Measurements from ENCODE around the gene CHPT1.

Gene CHPT1

GRCh38 chr12:101740980-101741379 is 43.5 kb downstream of the CHPT1 start:
- no peak for TF ChIP-seq CTCF (IDR thresholded peaks at IDR 0.05; ENCODE audit: insufficient read depth, low read length)
- no peak for TF ChIP-seq GABPA (IDR thresholded peaks at IDR 0.05; ENCODE audit: low read depth)
- TF ChIP-seq SPI1 (IDR thresholded peaks at IDR 0.05; ENCODE audit: borderline replicate concordance, low read depth) = no peak
- TF ChIP-seq POLR2AphosphoS5 (IDR thresholded peaks at IDR 0.05; ENCODE audit: low read depth) = no peak
- TF ChIP-seq REST (IDR thresholded peaks at IDR 0.05; ENCODE audit: insufficient replicate concordance, low read depth) = no peak
- DNase-seq (ENCODE audit: low read depth in 1 of 2, low spot score in 1 of 2) = no peak
- Histone ChIP-seq H3K27me3 (ENCODE audit: insufficient read depth, poor library complexity, severe bottlenecking) (no peaks in the 10 kb centered on the region), H3K4me3 (replicated peaks; ENCODE audit: insufficient read depth, low read length) (no peak overlapping the region), H3K27ac (replicated peaks) (no peak overlapping the region)

GRCh38 chr12:101743242-101743641 is 45.8 kb downstream of the CHPT1 start:
- DNase-seq (ENCODE audit: low read depth in 1 of 2, low spot score in 1 of 2) = no peak
- TF ChIP-seq GABPA (IDR thresholded peaks at IDR 0.05; ENCODE audit: low read depth) (no peak), POLR2AphosphoS5 (IDR thresholded peaks at IDR 0.05; ENCODE audit: low read depth) (no peak), CTCF (IDR thresholded peaks at IDR 0.05; ENCODE audit: insufficient read depth, low read length) (no peak), SPI1 (IDR thresholded peaks at IDR 0.05; ENCODE audit: borderline replicate concordance, low read depth) (no peak), REST (IDR thresholded peaks at IDR 0.05; ENCODE audit: insufficient replicate concordance, low read depth) (no peak)
- Histone ChIP-seq H3K27ac (replicated peaks) (no peak overlapping the region), H3K27me3 (ENCODE audit: insufficient read depth, poor library complexity, severe bottlenecking) (no peaks in the 10 kb centered on the region), H3K4me3 (replicated peaks; ENCODE audit: insufficient read depth, low read length) (no peak overlapping the region)

GRCh38 chr12:101743724-101744472 is 46.5 kb downstream of the CHPT1 start:
- TF ChIP-seq REST (IDR thresholded peaks at IDR 0.05; ENCODE audit: insufficient replicate concordance, low read depth) (no peak), CTCF (IDR thresholded peaks at IDR 0.05; ENCODE audit: insufficient read depth, low read length) (no peak), POLR2AphosphoS5 (IDR thresholded peaks at IDR 0.05; ENCODE audit: low read depth) (no peak), GABPA (IDR thresholded peaks at IDR 0.05; ENCODE audit: low read depth) (no peak), SPI1 (IDR thresholded peaks at IDR 0.05; ENCODE audit: borderline replicate concordance, low read depth) (no peak)
- no peak overlapping the region for H3K4me3 ChIP-seq (replicated peaks; ENCODE audit: insufficient read depth, low read length)
- no peak for DNase-seq (ENCODE audit: low read depth in 1 of 2, low spot score in 1 of 2)
- H3K27me3 ChIP-seq (ENCODE audit: insufficient read depth, poor library complexity, severe bottlenecking) = no peaks in the 10 kb centered on the region
- no peak overlapping the region for H3K27ac ChIP-seq (replicated peaks)
